GM12864 (cell line): Measurements from ENCODE around the gene CHRNA3.

ENCODE experiments used
- DNase-seq: peaks from one replicate; pipeline ENCODE4 v3.0.0-alpha.2; 2011; ENCODE audit warnings: low read depth
- H3K4me3 ChIP-seq: 2 replicates; pipeline ENCODE4 v1.5.1; 2011; ENCODE audit warnings: mild to moderate bottlenecking, low read depth, low read length, control low read depth
- TF ChIP-seq, protein P1 (sequence below): IDR thresholded peaks from 2 replicates; pipeline ENCODE4 v1.5.1; 2011; ENCODE audit warnings: low read depth, mild to moderate bottlenecking, moderate library complexity, low read length, control low read depth, inconsistent platforms; ENCODE audit errors: missing control alignments

The CHRNA3 gene

DNA sequence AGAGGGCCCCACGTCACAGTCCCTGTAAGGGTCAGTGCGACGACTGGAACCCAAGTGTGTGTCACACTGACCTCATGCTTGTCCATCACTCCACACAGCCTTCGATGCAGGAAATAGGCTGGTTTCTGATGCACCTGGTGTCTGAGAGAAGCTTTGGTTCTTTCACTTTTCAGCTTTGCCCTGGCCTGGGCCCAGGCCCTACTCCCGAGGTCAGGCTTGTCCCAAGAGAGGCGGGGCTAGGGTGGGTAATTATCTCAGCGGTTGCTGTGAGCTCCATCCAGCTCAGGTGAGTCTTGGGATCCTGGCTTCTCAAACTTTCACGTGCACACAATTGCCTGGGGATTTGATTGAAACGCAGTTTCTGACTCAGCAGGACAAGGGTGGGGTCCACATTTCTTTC lies 39.8 kb upstream of the CHRNA3 start:
- no peak for DNase-seq
- H3K4me3 ChIP-seq: no peak overlapping the region
- TF ChIP-seq, protein P1, sequence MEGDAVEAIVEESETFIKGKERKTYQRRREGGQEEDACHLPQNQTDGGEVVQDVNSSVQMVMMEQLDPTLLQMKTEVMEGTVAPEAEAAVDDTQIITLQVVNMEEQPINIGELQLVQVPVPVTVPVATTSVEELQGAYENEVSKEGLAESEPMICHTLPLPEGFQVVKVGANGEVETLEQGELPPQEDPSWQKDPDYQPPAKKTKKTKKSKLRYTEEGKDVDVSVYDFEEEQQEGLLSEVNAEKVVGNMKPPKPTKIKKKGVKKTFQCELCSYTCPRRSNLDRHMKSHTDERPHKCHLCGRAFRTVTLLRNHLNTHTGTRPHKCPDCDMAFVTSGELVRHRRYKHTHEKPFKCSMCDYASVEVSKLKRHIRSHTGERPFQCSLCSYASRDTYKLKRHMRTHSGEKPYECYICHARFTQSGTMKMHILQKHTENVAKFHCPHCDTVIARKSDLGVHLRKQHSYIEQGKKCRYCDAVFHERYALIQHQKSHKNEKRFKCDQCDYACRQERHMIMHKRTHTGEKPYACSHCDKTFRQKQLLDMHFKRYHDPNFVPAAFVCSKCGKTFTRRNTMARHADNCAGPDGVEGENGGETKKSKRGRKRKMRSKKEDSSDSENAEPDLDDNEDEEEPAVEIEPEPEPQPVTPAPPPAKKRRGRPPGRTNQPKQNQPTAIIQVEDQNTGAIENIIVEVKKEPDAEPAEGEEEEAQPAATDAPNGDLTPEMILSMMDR: no peak

- TF ChIP-seq, protein P1: no peak
- no peak for DNase-seq
- H3K4me3 ChIP-seq: no peak overlapping the region
These were observed 38.0 kb upstream of the CHRNA3 start for GRCh38 chr15:78658823-78659222.

DNA sequence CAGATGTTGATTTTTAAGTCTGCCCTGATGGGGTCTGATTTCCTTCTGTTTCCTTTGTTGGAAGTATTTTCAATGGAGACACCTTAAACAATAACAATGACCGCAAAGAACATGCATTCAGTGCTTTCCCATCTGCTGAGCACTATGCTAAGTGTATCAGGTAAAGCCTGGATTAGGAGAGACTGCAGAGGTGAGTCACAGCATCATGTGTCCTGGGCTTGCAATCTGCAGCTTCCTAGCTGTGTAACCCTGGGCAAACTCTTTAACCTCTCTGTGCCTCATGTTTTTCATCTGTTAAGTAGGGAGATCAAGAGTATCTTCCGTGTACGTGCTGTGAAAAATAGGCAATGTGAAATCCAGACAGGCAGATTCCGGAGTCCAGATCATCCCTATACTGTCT lies 33.5 kb upstream of the CHRNA3 start:
- TF ChIP-seq, protein P1: no peak
- no peak overlapping the region for H3K4me3 ChIP-seq
- no peak for DNase-seq

GRCh38 chr15:78651930-78652615 lies 31.3 kb upstream of the CHRNA3 start:
- no peak overlapping the region for H3K4me3 ChIP-seq
- no peak for DNase-seq
- TF ChIP-seq, protein P1: no peak

DNA sequence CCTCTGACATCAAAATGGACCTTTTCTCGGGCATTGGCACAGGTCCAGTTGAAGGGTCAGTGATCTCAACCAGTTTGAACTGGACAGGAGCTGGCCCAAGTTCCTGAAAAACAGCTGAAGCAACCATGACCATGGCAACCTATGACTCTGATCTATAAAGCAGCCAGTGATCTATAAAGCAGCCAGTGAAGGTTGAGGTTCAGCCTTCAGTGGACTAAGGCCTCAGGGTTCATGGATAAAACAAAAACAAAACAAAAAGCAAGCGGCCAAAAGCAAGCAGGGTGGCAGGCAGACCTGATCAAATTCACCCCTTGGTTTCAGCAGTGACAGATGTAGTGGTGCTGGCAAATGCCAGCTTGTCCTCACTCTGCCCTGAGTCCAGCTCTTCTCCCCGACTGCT lies 30.2 kb upstream of the CHRNA3 start:
- DNase-seq: no peak
- TF ChIP-seq, protein P1: no peak
- H3K4me3 ChIP-seq: no peak overlapping the region

- H3K4me3 ChIP-seq: no peak overlapping the region
- no peak for DNase-seq
- TF ChIP-seq, protein P1: no peak
These were observed 29.2 kb upstream of the CHRNA3 start for GRCh38 chr15:78650022-78650421.

DNA sequence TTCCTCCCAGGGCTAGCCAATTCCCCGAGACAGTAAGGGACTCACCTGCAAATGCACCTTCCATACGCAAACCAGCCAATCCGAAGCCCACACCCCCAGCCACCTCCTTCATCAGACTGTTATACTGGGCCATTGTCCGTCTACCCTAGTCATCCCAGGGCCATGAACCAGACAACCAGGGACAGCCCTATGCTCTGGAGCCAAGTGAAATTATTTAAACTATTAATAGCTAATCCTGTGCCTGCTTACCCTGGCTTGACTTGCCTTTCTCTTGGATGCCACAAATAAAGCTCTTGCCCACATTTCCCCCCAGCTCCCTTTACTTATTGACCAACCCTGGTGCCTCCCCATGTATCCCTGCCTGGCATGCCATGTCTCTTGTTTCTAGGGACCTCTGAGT lies 24.2 kb upstream of the CHRNA3 start:
- TF ChIP-seq, protein P1: no peak
- H3K4me3 ChIP-seq: no peak overlapping the region
- DNase-seq: no peak
